ENCODE data around the gene SHD. TPM values are rescaled to one million over a fixed set of nuclear protein-coding genes. Genes with fewer than 3 reads are reported as not detected.
A peak's percentile ranks its signal among the peaks of the same experiment; 100 is the strongest.
"Not testable (repeated sequence)": the region's sequence is repeated elsewhere in the genome, so short reads cannot be mapped to it uniquely, and the experiment has no call there.

SHD gene, protein sequence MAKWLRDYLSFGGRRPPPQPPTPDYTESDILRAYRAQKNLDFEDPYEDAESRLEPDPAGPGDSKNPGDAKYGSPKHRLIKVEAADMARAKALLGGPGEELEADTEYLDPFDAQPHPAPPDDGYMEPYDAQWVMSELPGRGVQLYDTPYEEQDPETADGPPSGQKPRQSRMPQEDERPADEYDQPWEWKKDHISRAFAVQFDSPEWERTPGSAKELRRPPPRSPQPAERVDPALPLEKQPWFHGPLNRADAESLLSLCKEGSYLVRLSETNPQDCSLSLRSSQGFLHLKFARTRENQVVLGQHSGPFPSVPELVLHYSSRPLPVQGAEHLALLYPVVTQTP
- total RNA-seq (2014; rRNA removed; shearing (Covaris generic)), result 0.24 and 0.53 TPM in 2 replicates

DNA sequence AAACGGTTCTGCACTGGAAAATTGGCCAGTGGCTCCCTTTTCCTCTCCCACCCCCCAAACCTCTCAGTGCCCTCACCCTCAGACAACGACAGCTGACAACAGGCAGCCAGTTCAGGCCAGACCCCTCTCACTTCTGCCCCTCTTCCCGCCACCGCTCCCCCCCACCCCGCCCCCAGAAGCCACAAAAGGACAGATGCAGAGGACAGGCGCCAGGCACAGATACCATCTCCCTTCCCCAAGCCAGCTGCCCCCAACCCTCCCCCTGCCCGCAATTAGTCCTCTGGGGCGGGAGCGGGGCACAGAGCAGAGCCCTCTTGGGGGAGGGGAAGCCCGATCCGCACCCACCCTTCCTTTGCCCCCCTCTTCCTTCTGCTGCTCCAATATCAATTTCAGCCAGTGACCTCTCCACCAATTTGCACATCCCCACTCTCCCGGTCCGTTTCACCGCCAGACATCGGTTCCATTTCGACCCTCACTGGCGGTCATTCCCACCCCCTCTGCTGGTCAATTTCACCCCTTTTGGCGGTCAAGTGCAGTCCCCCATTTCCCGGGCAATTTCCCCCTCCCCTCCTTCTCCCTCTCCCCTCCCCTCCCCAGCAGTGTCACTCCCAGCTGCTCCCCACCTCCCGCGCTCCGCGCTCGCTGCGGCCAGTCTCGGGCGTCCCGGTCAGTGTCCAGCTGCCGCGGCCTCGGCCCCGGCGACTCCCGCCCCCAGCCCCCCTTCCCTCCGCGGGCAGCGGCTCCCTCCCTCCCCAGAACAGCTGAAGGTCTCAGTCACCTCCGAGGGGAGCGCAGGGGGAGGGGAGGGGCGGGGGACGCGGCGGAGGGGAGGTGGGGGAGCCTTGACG lies at the start of gene SHD:
TSS of gene SHD (plus strand) at position 848 of the 848 bp plus-strand sequence. CDS start 798 bp downstream, outside the sequence.
- DNase-seq (ENCODE audit: low spot score), result no peak

DNA sequence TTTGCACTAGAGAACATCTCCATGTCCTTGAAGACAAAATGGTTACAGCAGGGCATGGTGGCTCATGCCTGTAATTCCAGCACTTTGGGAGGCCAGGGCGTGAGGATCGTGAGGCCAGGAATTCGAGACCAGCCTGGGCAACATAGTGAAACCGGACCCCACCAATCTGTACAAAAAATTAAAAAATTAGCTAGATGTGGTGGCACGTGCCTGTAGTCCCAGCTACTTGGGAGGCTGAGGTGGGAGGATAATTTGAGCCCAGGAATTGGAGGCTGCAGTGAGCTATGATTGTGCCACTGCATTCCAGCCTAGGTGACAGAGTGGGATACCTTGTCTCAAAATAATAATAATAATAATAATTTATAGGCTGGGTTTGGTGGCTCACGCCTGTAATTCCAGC lies 48.8 kb upstream of the SHD start:
- DNase-seq (ENCODE audit: low spot score), result not testable (repeated sequence)

DNA sequence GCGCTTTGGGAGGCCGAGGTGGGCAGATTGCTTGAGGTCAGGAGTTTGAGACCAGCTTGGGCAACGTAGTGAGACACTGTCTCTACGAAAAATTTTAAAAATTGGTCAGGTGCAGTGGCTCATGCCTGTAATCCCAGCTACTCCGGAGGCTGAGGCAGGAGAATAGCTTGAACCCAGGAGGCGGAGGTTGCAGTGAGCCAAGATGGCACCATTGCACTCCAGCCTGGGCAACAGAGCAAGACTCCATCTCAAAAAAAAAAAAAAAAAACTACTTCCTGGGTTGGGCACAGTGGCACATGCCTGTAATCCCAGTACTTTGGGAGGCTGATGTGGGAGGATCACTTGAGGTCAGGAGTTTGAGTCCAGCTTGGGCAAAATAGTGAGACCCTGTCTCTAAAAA lies 47.5 kb upstream of the SHD start:
- not testable (repeated sequence) for DNase-seq (ENCODE audit: low spot score)

DNA sequence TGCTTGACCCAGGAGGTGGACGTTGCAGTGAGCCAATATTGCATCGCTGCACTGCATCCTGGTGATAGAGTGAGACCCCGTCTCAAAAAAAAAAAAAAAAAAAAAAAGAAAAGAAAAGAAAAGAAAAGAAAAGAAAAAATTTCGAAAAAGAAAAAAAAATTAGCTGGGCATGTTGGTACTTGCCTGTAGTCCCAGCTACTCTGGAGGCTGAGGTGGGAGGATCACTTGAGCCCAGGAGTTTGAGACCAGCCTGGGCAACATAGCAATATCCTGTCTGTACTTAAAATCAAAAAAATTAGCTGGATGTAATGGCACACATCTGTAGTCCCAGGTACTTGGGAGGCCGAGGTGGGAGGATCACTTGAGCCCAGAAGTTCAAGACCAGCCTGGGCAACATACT lies 46.9 kb upstream of the SHD start:
- not testable (repeated sequence) for DNase-seq (ENCODE audit: low spot score)

DNA sequence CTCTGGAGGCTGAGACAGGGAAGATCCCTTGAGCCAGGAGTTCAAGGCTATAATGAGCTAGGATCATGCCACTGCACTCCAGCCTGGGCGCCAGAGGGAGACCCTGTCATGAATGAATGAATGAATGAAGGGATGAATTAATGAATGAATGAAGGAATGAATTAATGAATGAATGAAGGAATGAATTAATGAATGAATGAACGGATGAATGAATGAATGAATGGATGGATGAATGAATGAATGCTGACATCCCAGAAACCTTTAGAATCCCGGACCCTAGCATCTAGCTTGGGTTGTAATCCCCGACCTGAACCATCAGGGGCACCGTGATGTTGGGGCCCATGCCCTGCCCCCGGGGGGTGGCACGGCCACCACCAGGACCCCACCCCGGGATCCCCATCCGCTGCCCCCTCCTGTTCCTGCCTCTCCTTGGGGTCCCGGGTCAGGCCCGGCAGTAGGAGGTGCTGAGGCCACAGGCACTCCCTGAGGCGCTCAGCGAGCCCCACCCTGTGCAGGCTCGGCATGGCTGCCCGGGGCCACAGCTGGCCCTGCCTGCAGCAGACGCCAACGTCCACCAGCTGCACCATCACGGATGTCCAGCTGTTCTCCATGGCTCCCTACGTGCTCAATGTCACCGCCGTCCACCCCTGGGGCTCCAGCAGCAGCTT lies 46.3 kb upstream of the SHD start:
- DNase-seq (ENCODE audit: low spot score), result no peak

DNA sequence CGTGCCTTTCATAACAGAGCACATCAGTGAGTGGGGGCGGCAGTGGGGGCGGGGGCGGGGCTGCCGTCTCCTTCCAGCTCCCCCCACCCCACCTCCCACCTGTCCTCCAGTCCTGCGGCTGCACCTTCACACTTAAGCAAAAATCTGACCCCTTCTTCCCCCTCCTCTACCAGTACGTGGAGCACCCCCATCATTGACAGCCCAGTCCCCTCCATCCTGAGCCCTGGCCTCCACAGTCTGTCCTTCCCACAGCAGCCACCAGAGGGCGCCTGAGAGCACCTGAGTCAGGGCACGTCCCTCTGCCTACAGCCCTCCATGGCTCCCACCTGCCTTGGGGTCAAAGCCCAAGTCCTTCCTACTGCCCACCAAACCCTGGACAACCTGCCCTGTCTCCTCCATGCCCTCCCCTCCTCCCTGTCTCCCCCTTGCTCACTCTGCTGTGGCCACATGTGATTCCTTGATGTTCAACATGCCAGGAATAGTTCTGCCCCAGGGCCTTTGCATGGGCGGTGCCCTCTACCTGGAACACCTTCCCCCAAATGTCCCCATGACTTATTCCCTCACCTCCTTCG lies 45.7 kb upstream of the SHD start:
- peak; percentile 28 for DNase-seq (ENCODE audit: low spot score)

DNA sequence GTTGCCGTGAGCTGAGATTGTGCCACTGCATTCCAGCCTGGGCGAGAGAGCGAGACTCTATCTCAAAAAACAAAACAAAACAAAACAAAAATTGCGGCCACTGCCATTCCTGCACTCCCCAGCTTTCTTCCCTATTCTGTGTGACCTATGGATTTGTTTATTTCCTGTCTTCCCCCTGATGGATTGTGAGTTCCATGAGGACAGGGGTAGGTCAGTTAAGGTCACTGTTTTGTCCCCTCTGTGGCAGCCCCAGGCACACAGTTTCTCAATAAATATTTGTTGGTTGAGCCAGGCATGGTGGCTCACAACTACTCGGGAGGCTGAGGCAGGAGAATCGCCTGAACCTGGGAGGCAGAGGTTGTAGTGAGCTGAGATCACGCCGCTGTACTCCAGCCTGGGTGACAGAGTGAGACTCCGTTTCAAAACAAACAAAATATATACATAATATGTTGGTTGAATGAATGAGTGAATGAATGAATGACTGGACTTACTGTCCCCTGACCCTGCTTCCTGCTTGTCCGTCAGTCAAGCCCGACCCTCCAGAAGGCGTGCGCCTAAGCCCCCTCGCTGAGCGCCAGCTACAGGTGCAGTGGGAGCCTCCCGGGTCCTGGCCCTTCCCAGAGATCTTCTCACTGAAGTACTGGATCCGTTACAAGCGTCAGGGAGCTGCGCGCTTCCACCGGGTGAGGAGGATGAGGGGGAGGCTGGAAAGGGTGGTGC lies 44.8 kb upstream of the SHD start:
- no peak for DNase-seq (ENCODE audit: low spot score)

DNA sequence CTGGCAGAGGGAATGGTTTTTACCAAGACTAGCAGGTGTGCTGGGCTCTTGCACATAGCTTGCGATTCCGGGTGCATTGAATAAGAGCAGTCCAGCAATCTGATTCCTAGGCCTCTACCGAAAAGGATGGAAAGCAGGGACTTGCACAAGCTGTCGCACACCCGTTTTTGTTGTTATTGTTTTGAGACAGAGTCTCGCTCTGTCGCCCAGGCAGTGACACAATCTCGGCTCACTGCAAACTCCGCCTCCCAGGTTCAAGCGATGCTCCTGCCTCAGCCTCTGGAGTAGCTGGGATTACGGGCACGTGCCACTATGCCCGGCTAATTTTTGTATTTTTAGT lies 44.2 kb upstream of the SHD start:
- no peak for DNase-seq (ENCODE audit: low spot score)

DNA sequence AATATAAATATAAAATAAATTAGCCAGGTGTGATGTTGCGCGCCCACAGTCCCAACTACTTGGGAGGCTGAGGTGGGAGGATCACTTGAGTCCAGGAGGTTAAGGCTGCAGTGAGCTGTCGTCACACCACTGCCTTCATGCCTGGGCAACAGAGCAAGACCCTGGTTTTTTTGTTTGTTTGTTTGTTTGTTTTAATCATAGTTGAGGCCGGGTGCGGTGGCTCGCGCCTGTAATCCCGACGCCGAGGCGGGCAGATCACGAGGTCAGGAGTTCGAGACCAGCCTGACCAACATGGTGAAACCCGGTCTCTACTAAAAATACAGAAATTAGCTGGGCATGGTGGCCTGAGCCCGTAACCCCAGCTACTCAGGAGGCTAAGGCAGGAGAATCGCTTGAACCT lies 41.6 kb upstream of the SHD start:
- not testable (repeated sequence) for DNase-seq (ENCODE audit: low spot score)

DNA sequence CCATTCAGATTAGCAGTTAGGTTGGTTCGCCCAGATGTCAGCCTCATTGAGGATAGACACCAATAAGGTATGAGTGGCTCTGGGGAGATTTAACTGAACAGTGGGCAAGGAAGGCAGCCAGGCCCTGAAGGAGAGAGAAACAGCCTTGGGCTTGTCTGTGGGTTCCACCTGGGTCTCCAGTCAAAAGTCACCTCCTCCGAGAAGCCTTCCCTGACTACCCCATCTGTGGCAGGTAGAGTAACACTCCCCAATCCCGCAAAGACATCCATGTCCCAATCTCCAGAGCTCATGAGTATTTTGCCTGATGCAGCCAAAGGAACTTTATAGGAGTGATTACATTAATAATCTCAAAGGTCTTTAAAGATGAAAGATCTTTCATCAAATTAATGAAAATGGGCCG lies 40.2 kb upstream of the SHD start:
- no peak for DNase-seq (ENCODE audit: low spot score)

DNA sequence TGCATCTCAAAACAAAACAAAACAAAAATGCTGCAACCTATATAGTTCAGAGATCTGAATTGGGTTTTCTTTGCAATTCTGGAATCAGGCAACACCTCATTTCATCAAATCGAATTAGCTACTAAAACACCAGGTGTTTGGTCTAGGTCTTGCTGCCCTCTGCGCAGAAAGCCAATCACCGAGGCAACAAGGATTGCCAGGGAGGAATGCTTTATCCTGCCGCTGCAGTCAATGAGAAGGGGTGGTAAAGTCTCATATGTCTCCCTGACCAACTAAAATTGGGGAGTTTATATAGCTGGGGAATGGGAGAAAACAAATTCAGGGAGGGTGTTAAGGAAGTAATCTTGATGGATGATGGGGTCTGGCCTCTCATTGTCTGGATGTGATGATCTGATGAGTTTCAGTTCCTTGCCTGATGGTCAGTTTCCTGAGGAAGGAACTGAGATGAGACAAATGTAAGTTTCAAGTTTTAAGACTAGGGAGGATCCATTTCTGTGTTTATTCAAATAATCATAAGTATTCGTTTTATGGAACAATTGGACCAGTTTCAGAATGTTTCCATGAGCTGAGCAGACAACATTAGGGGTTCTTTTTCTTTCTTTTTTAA lies 37.1 kb upstream of the SHD start:
- no peak for DNase-seq (ENCODE audit: low spot score)

DNA sequence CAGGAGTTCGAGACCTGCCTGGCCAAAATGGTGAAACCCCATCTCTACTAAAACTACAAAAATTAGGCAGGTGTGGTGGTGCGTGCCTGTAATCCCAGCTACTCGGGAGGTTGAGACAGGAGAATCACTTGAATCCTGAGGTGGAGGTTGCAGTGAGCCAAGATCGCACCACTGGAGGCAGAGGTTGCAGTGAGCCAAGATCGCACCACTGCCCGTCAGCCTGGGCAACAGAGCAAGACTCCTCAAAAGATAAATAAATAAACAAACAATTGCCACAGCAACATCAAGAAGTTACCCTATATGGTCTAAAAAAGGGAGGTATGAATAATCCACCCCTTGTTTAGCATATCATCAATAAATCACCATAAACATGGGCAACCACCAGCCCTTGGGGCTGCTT lies 33.1 kb upstream of the SHD start:
- not testable (repeated sequence) for DNase-seq (ENCODE audit: low spot score)

DNA sequence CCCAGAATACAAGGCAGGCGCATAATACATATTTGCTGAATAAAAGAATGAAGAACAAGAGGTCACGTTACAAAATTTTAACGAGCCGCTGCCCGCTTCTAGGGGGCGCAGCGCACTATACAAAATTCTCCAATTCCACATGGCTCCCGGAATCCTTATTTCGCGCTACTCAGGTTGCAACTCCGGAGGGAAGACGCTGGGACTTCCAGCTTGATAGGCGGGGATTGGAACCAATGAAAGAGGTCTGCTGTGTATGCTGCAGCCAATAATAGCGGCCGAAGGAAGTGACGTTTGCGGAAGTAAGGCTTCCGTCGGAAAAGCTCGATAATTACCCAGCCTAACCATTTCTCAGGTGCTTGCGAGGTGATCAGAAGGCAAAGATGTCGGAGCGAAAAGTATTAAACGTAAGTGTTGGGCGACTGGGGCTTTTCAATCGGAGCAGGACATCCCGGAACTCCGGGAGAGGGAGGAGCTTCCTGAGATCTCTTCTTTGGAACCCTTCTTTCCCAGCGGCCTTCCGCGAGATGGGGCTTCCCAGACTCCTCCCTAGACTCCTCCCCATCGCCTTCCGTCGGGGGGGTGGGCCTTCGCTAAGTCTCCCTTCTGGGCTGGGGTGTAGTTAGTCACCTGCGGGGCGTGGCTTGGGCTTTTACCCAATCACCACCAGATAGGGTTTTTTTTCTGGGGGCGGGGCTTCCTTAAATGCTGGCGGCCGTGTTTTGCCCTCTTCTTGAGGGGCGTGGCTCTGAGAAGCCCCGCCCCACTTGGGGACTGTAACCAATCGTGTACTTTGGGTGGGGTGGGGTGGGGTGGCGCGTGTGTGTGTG lies 32.1 kb upstream of the SHD start, which contains the start of gene YJU2:
TSS of gene YJU2 (plus strand) at position 314 of the 827 bp plus-strand sequence. CDS start at position 381, 67 bp downstream.
- DNase-seq (ENCODE audit: low spot score), result peak; percentile 100

DNA sequence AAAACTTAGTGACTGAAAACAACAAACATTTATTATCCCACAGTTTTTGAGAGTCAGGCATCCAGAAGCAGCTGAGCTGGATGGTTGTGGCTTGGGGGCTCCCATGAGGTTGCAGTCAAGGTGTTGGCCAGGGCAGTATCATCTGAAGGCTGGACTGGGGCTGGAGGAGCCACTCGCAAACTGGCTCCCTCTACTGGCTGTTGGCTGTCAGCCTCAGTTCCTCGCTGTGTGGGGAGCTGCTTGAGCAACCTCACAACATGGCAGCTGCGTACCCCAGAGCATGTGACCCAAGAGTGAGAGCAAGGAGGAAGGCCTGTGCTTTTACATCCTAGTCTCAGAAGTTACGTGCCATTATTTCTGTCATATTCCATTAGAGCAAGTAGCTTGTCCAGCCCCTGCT lies 22.5 kb upstream of the SHD start:
- DNase-seq (ENCODE audit: low spot score), result no peak

DNA sequence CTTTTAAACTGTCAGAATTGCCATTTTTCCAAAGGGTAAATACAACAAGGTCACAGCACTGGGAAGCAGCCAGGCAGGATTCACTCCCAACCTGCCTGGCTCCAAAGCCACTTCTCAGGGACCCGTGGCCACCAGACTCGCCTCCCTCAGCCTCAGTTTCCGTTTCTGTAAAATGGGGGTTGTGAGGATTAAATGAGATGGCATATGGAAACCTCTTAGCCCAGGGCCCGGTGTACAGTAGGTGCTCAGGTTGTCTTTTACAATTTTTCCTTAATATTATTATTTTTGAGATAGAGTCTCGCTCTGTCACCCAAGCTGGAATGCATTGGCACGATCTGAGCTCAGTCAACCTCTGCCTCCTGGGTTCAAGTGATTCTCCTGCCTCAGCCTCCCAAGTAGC lies 22.0 kb upstream of the SHD start:
- DNase-seq (ENCODE audit: low spot score), result no peak

DNA sequence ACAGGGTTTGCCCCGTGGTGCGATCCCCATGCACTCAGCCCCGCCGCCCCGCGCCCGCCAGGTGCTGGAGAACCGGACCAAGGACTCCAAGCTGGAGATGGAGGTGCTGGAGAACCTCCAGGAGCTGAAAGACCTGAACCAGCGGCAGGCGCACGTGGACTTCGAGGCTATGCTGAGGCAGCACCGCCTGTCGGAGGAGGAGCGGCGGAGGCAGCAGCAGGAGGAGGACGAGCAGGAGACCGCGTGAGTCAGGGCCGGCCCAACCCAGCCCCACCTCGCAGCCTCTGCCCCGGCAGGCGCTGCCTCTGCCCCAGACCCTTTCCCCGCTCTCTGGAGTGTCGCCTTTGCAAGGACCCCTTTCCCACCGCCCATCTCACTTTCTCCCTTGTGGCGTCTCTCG lies 20.9 kb upstream of the SHD start:
- DNase-seq (ENCODE audit: low spot score), result no peak

DNA sequence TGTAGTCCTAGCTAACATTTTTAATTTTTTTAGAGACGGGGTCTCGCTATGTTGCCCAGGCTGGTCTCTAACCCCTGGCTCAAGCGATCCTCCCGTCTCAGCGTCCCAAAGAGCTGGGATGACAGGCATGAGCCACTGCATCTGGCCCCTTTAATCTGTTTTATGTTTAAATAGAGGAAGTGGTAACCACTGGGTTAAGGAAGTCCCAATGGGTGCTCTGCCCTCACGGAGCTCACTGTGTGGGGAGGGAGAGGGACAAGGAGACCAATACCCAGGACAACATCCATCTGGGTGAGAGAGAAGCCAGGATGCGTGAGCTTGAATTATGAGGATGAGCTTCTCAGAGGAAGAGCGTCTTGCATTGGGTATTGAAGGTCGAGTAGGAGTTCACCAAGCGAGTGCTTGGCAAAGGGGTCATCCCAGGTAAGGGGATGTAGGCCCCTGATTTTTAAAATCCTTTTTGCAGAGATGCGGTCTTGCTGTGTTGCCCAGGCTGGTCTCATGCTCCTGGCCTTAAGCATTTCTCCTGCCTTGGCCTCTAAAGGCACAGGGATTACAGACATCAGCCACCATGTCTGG lies 18.4 kb upstream of the SHD start:
- no peak for DNase-seq (ENCODE audit: low spot score)

DNA sequence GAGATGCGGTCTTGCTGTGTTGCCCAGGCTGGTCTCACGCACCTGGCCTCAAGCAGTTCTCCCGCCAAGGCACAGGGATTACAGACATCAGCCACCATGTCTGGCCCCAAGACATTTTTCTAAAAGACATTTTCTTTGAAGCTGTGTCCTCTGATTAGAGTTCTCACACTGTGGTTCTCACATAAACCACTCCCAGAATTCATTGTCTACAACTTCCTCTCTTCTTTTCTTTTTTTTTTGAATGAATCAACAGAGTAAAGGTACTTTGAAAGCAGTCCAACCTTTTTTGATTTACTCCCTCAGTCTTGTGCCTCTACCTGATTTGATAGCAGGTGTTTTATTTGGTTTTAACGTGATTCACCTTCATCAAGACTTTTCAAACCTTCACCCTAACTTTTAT lies 14.3 kb upstream of the SHD start:
- DNase-seq (ENCODE audit: low spot score), result no peak

DNA sequence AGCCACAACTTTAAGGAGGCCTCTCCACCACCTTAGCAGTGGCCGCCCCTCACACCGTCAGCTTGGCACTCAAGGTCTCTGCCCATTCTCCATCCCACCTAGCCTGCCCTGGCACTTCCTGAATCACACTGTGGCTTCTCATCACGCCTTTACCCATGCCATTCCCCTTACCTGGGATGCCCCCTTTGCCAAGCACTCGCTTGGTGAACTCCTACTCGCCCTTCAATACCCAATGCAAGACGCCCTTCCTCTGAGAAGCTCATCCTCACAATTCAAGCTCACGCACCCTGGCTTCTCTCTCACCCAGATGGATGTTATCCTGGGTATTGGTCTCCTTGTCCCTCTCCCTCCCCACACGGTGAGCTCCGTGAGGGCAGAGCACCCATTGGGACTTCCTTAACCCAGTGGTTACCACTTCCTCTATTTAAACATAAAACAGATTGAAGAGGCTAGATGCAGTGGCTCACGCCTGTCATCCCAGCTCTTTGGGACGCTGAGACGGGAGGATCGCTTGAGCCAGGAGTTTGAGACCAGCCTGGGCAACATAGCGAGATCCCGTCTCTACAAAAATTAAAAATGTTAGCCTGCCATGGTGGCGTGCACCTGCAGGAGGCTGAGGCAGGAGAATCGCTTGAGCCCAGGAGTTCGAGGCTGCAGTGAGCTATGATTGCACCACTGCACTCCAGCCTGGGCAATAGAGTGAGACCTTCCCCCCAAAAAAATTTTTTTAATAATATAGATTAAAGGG lies 12.6 kb upstream of the SHD start:
- DNase-seq (ENCODE audit: low spot score), result no peak
